SW 1271 (cell line): ENCODE measurements around the gene MED8.

Experiments
- DNase-seq, 2 experiments: peaks; one replicate each; lab custom pipeline; 2025; lab: John Stamatoyannopoulos, UW

Gene MED8

DNA sequence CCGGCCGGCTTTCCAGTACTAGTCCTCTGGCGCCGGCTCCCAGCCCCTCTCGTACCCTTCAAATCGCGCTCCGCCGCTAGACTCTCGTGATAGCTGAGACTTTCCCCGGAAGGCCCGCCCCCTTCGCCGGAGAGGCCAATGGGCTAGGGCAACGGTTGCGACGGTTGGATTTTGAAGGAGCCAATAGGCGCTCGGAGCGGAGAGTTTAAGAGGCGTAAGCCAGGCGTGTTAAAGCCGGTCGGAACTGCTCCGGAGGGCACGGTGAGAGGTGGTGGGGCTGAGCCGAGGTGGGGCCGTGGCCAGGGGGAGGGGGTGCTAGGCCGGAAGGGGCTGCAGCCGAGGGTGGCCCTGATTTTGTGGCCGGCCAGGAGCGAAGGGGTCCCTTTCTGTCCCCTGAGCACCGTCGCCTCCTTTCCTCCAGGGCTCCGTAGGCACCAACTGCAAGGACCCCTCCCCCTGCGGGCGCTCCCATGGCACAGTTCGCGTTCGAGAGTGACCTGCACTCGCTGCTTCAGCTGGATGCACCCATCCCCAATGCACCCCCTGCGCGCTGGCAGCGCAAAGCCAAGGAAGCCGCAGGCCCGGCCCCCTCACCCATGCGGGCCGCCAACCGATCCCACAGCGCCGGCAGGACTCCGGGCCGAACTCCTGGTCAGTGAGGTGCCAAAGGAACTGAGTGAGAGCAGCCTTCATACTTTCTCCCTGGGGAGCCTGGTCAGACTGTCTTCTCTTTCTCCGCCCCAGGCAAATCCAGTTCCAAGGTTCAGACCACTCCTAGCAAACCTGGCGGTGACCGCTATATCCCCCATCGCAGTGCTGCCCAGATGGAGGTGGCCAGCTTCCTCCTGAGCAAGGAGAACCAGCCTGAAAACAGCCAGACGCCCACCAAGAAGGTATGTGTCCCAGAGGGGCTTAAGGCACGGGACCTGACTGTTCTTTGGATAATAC, 30.6 kb downstream of the MED8 start, which contains the start of gene CDC20:
TSS of gene CDC20 (plus strand) at position 236 of the 948 bp plus-strand sequence. CDS start at position 471, 235 bp downstream.
- peak; percentile 95 to 96 for DNase-seq

DNA sequence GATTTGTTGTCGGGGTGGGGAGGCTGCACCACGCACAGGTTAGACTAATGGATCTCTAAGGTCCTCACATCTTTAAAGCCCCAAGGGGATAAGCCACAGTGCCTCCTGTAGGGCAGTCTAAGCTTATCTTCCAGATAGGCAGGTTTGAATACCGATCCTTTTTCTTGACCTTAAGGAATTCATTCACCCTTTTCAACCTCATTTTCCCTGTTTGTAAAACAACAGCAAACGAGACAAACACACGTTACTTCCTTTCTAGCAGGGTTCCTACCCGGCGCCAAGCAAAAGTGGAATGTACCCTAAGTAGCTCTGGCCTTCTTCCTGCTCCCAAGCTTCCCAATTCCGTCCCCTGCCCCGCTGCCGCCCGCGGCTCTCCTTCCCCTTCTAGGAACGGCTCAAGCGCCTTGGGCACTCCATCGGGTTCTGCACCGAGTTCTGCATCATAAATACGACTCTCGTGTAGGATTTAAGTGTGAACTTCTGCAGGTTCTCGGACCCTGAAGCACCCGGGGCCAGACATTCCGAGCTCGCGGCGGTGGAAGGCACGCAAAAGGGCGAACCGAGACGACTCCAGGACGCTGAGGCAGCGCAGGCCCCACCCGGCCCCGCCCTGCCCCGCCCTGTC, 31.4 kb downstream of the MED8 start:
- DNase-seq, result peak in 1 of 2 experiments; percentile 59

DNA sequence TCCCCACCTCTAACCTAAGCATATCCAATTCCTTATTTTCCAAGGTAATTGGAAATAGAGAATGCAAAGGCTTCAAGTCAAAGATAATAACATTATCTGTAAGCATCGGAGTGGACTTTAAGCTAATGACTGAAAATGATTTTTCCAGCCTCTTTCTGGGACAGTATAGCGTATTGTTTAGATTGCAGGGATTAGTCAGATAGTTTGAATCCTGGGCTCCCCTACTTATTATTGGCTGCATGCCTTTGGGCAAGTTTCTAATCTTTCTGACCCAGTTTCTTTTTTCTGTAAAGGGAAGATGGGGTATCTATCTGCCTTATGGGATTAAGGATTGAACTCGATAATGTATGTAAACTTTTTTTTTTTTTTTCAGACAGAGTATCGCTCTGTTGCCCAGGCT, 32.3 kb downstream of the MED8 start:
- no peak for DNase-seq

DNA sequence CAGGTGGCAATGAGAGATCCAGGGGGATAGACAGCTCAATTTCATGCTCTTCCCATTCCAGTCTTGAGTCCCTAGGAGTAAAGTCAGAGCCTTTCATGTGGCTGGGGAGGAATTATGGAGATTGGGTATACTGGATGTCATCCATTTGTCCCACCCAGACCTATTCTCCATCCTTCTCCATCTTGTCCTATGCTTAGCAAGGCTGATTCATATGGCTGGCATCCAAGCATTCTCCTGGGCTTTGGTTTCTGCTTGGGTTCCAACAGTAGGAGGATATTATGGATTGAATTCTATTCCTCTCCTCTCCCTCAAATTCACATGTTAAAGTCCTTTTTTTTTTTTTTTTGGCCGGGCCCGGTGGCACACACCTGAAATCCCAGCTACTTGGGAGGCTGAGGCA, 34.7 kb downstream of the MED8 start:
- DNase-seq, result no peak

DNA sequence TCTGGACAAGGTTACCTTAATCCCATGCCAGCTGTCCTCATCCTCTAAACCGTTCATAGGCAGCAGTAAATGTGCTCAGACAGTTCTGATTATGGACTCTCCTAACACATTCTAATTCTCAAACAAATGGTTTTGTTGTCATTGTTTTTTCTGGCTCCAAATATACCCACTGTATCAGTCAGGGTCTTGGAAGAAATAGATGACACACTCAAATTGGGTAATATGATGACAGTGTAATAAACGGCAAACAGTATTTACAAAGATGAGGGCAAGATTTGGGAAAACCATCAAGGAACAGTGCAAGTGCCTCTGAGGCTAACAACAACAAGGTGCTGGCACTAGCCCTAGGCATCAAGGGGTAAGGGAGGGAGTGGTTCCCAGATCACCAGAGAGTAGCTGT, 35.1 kb downstream of the MED8 start:
- DNase-seq, result no peak

DNA sequence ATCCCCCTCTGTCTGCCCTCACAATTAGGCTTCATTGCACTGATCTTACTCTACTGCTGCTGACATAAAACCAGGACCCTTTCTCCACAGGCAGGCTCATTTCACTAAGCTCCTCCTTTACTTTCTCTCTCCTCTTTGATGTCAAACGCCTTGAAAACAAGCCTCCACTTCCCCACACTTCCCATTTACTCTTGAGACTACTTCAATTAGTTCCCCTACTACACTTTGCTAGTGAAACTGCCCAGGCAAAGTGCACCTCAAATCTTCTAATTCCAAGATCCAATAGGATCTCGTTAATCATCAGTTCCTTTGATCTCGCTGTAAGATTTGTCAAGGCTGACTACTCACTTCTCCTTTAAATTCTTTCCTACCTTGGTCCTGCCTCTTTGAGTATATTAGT, 36.7 kb downstream of the MED8 start:
- DNase-seq, result no peak

DNA sequence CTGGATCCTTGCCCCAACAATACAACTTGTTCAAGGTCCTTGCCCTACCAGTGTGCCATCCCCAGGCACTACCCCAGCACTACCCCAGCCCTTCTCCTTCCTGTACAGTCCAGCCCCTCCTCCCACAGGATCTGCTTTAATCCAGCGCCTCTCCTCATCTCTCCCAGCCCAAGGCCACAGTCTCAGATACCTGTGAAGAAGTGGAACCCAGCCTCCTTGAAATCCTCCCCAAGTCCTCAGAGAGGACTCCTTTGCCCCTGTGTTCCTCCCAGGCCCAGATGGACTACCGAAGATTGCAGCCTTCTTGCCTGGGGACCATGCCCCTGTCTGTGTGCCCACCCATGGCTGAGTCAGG, 37.3 kb downstream of the MED8 start:
- DNase-seq, result no peak

DNA sequence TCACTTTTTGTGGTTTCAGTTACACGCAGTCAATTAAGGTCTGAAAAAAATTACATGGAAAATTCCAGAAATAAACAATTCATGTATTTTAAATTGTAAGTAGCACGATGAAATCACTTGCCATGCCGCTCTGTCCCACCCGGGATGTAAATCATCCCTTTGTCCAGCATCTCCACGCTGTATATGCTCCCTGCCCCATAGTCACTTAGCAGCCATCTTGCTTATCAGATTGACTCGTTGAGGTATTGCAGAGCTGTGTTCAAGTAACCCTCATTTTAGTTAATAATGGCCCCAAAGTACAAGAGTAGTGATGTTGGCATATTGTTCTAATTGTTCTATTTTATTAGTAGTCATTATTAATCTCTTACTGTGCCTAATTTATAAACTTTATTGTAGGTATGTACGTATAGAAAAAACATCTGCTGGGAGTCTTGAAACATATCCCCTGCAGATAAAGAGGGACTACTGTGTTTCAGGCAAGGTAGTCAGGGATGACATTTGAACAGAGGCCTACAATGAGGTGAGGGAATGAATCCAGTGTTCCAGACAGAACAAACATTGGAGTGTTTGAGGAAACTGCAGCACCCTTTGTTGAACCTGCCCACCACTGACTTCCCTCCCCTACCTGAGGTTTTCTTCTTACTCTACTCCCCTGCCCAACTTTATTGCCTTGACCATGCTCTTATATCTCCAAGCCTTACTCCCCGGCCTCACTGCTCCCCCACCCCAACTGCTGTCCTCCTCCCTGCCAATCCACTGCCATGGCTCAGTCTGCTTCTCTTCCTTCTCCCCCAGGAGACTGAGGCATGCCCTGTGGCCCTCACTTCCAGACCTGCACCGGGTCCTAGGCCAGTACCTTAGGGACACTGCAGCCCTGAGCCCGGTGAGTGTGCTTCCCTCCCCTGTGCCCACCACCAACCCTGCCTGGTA, 37.9 kb downstream of the MED8 start:
- DNase-seq, result no peak

DNA sequence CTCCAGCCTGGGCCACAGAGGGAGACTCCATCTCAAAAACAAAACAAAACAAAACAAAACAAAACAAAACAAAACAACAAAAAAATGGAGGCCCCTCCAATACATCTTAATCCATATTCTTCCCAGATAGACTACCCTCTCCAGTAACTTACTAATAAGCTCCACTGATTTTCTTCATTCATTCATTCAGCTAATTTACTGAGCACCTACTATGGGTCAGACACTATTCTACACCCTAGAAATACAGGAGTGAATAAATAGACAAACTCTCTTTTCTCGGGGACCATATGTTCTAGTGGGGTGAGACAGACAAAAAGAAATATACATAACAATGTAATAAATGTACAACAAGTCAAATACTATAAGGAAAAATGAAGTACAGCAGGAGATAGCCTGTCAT, 38.6 kb downstream of the MED8 start:
- DNase-seq, result no peak

DNA sequence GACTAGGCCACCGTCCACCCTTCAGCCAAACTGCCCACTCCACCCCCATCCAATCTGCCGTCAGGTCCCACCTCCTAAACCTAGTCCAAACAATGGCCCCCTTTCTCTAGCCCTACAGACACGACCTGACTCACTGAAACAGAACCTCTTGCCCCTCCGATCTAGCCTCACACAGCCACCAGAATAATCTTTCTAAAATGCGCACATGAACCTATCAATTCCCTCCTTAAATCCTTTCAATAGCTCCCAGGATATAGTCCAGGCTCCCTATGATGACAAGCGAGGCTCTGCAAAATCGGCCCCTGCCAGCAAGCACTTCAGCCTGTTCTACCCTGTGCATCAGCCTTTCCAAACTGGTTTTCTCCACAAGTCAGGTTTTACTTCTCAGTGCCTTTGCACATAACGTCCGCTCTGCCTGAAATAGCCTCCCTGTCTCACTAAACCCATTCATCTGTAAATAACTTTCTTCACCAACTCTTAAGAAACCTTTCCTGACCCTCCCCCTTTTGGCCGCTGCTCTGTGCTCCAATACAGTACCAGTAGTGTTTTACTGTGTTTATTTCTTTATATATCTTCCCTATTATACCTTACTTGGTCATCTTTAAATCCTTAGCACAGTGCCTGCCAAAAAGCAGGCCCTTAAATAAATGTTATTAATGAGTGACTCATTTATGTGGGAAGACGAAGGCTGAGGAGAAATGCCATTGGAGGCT, 39.9 kb downstream of the MED8 start:
- DNase-seq, result no peak

DNA sequence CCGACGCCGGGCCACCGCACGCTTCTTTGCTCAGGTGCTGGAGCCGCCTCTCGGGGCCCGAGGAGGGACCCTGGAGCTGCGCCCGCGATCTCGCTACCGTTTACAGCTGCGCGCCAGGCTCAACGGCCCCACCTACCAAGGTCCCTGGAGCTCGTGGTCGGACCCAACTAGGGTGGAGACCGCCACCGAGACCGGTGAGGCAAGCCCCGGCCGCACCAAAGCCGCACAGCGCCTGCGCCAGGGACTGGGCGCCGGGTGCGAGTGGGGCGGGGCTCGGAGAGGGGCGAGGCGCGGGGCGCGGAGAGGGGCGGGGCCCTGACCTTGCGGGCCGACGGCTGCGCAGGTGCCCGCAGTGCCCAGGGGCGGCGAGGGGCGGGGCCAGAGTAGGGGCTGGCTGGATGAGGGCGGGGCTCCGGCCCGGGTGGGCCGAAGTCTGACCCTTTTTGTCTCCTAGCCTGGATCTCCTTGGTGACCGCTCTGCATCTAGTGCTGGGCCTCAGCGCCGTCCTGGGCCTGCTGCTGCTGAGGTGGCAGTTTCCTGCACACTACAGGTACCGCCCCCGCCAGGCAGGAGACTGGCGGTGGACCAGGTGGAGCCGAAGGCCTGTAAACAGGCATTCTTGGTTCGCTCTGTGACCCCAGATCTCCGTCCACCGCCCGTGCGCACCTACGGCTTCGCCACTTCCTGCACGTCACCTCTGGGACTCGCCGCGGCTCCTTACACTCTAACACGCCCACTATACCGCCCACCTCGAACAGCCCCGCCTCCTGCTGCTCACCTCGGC, 40.6 kb downstream of the MED8 start:
- DNase-seq, result peak; percentile 36 to 72

DNA sequence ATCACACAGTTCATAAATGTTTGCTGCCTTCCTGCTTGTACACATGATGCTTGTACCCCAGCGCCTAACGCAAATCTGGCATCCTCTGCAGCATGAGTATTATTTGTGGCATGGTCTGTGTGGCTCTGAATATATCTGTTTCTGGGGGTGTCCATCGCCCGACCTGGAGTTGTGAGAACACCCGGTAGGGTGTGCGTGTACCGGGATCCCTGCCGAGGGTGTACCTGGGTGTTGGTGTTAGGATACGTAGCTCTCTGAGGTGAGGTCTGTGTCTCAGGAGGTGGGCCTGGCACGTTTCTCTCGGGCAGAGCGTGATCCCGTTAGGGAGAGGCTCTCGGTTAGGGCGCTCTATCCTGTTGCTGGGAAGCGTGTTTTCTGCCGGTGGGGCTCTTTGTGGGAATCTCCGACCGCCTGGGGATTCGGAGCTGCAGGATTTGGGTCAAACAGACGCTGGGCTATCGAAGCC, 41.2 kb downstream of the MED8 start:
- DNase-seq, result no peak

DNA sequence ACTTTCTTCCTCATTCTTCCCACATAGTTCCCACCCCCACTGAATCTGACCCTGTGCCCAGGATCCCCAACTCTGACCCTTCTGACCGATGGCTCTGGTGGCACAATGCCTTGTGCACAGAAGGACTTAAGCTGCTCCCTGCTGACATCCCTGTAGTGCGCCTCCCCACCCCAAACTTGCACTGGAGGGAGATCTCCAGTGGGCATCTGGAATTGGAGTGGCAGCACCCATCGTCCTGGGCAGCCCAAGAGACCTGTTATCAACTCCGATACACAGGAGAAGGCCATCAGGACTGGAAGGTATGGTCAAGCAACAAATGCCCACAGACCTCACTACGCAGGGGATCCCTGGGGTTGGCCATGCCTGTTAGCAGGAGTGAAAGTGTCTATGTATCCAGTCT, 43.0 kb downstream of the MED8 start:
- DNase-seq, result no peak

DNA sequence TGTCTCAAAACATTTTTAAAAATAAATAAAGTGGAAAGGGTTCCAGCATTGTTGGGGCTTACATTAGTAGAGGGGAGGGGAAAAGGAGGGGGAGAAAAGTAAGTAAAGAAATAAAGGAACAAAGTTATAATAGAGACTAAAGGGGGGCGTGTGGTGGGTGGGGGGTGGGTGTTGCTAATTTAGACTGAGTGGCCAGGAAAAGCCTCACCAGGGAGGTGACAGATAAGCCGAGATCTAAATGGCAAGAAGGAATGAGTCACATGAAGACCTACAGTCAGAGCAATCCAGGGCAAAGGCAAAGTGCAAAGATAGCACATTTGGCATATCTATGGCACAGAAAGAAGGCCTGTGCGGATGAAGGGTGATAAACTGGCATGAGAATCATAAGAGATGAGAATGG, 44.5 kb downstream of the MED8 start:
- DNase-seq, result no peak

DNA sequence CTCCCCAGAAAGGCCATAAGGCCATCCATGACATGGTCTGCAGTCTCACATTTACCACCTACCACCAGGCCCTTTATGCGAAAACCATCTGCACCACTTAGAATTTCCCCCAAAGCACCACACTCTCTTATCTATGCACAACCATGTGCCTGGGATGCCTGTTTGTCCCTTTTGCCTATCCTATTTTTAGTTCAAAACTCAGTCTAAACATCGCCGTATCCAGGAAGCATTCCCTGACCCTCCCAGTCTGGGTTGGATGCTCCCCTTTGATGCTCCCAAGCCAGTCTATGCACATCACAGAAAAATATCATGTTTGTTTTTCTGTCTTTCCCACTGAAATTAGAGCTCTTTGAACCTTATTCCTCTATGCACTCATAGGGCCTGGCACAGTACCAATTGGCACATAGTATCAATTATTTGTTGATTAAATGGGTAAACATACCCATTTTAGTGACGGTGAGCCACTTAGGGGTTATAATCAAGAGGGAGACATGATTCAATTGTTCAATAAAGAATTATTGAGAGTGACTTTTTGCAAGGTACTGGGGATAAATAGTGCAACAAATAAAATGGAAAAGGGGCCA, 45.2 kb downstream of the MED8 start:
- DNase-seq, result no peak

DNA sequence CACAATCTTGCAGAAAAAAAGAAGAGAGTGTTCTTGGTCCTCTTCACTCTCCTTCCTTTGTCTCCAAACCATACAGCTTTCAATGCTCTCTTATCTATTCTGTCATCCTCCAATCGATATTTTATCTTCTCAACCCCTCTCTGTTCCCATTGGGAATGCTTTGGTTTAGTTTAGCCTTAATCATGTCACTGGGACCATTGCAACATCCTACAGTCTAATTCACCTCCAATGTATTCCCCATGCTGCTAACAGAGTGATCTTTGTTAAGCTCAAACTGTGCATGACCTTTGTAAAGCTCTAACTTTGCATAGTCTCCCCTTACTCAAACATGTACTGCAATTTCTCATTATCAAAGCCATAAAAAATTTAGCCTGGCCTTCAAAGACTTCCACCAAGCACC, 49.0 kb downstream of the MED8 start:
- no peak for DNase-seq

DNA sequence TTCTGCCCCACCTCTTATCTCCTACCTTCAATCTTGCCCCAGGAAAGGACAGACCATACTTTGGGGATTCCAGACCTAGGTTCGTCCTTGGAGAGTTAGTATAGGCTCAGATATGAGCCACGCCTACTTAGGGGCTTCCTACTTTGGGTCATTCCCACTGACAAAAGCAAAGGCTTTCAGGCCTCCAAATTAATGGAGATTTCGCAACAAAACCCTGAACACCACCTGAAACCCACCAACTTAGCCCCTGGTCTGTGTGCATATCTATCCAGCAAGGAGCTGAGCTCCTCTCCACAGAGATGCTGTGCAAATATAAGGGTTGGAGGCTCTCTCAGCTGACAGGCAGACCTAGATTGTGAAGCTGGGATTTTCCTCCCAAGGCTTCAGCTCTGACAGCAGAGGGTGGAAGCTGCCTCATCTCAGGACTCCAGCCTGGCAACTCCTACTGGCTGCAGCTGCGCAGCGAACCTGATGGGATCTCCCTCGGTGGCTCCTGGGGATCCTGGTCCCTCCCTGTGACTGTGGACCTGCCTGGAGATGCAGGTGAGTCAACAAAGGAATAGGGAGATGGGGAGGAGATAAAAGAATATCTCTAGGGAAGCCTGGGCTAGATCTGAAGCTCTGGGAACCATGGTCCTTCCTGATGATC, 49.9 kb downstream of the MED8 start:
- DNase-seq, result no peak

DNA sequence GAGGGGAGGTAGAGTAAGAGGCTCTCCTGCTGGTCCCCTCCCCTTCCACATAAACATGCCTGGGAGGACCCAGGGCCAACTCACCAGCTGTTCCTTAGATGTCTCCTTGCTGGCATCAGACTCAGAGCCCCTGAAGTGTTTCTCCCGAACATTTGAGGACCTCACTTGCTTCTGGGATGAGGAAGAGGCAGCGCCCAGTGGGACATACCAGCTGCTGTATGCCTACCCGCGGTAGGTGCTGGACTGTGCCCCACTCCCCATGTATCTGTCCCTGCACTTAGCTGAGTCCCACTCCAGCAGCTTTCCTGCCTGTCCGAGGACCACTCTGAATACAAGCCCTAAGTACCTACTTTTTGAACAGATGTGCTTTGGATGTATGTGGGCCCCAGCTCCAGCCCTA, 51.6 kb downstream of the MED8 start:
- no peak for DNase-seq

DNA sequence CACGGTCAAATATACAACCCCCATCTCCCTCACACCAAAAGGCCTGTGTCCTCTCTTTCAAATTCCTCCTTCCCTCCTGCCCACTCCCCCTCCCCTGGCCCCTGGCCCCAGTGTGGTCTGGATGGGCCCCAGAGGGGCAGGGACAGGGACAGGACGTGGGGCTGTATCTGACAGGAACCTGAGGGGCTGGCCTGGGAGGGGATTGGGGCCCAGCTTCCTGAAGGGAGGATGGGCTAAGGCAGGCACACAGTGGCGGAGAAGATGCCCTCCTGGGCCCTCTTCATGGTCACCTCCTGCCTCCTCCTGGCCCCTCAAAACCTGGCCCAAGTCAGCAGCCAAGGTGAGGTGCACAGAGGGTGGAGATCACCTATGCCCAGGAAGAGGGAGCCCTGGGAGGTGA, 52.0 kb downstream of the MED8 start, which contains the start of gene MPL:
TSS of gene MPL (plus strand) at position 231 of the 400 bp plus-strand sequence. CDS start at position 262, 31 bp downstream.
- DNase-seq, result no peak
